HG03442 (cell line): Measurements from ENCODE around the gene FBXW2.
A peak's percentile ranks its signal among the peaks of the same experiment; 100 is the strongest.

Experiments
- ATAC-seq: cut with Tn5 transposase; IDR thresholded peaks from one replicate; pipeline ENCODE4 v1.9.1; 2021; ENCODE audit warnings: mild to moderate bottlenecking, moderate library complexity; ENCODE audit not compliant: unreplicated experiment

Gene FBXW2

GRCh38 chr9:120780367-120780766 is 12.8 kb downstream of the FBXW2 start:
- no peak for ATAC-seq

GRCh38 chr9:120779227-120779626 is 14.0 kb downstream of the FBXW2 start:
- no peak for ATAC-seq

GRCh38 chr9:120778758-120779157 is 14.5 kb downstream of the FBXW2 start:
- no peak for ATAC-seq

- ATAC-seq: no peak
Observed at GRCh38 chr9:120777229-120777628, 16.0 kb downstream of the FBXW2 start.

GRCh38 chr9:120776788-120777187 is 16.4 kb downstream of the FBXW2 start:
- ATAC-seq: no peak

- no peak for ATAC-seq
Observed at GRCh38 chr9:120775859-120776258, 17.4 kb downstream of the FBXW2 start.

- no peak for ATAC-seq
Observed at GRCh38 chr9:120774719-120775118, 18.5 kb downstream of the FBXW2 start.

GRCh38 chr9:120773256-120773655 is 20.0 kb downstream of the FBXW2 start:
- no peak for ATAC-seq

- ATAC-seq: no peak
Observed at GRCh38 chr9:120770931-120771330, 22.3 kb downstream of the FBXW2 start.

- ATAC-seq: no peak
Observed at GRCh38 chr9:120768886-120769285, 24.3 kb downstream of the FBXW2 start.

GRCh38 chr9:120768247-120768646 is 25.0 kb downstream of the FBXW2 start:
- ATAC-seq: no peak

GRCh38 chr9:120767451-120767850 is 25.8 kb downstream of the FBXW2 start:
- ATAC-seq: no peak

GRCh38 chr9:120765910-120766425 is 27.2 kb downstream of the FBXW2 start:
- ATAC-seq: no peak

- no peak for ATAC-seq
Observed at GRCh38 chr9:120764476-120764875, 28.7 kb downstream of the FBXW2 start.

GRCh38 chr9:120761006-120761405 is 32.2 kb downstream of the FBXW2 start:
- no peak for ATAC-seq

- ATAC-seq: no peak
Observed at GRCh38 chr9:120759755-120760400, 33.3 kb downstream of the FBXW2 start.

GRCh38 chr9:120758544-120758943 is 34.7 kb downstream of the FBXW2 start:
- no peak for ATAC-seq

- no peak for ATAC-seq
Observed at GRCh38 chr9:120757026-120757913, 35.9 kb downstream of the FBXW2 start.

- ATAC-seq: no peak
Observed at GRCh38 chr9:120756531-120756930, 36.7 kb downstream of the FBXW2 start.

GRCh38 chr9:120755810-120756434 is 37.3 kb downstream of the FBXW2 start:
- ATAC-seq: peak; percentile 56

GRCh38 chr9:120755044-120755443 is 38.2 kb downstream of the FBXW2 start:
- peak; percentile 62 for ATAC-seq

- no peak for ATAC-seq
Observed at GRCh38 chr9:120750421-120750820, 42.8 kb downstream of the FBXW2 start.
